ENCODE results near the gene CCT6B. TPM values are rescaled to one million over a fixed set of nuclear protein-coding genes. Genes with fewer than 3 reads are reported as not detected.
A peak's percentile ranks its signal among the peaks of the same experiment; 100 is the strongest.

Gene CCT6B
- total and polyA plus RNA-seq, 2 of the 13 experiments (the other 11 are each of a cell fraction or from before 2014, with no cell fraction given) = 0.41 to 1.4 TPM

DNA sequence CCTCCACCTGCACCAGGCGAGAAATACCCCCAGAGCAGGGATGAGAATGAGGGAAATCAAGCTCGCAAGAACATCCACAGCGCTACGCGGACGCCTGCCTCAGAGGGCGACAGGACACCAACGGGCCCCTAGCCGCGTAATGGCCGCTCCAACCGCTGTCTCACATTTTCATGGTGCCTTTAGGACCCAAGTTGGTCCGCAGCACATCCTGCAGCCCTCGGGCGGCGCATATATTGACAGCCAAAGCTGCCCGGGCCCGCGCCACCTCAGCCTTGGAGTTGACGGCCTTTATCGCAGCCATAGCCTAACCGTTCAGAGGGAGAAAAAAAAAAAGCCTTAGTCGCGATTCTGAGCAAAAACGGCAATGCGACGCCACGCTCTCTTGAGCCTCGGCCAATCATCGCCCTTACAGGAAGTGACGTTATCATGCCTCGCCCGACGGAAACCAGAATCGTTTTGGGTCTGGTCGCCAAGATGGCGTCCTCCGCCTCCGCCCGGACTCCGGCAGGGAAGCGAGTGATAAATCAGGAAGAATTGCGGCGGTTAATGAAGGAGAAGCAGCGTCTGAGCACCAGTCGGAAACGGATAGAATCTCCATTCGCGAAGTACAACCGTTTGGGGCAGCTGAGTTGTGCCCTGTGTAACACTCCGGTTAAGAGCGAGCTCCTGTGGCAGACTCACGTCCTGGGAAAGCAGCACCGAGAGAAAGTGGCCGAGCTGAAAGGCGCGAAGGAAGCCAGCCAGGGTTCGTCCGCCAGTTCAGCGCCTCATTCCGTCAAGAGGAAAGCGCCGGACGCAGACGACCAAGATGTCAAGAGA is at the start of gene CCT6B, which contains the start of gene ZNF830 (continued):
- TF ChIP-seq ZNF484 (CRISPR knock-in tag; IDR thresholded peaks at IDR 0.05; ENCODE audit: borderline replicate concordance, low read depth) (no peak), DMAP1 (CRISPR knock-in tag; IDR thresholded peaks at IDR 0.05) (peak; percentile 82; the same call in 1 of the 2 replicates), KLF16 (CRISPR knock-in tag; IDR thresholded peaks at IDR 0.05) (peak in 1 of 2 experiments; percentile 76; a peak in 1 of 4 replicates), CHCHD3 (CRISPR knock-in tag; IDR thresholded peaks at IDR 0.05) (no peak), ZFP36 (IDR thresholded peaks at IDR 0.05; ENCODE audit: borderline replicate concordance, low read depth, low read length, partially characterized antibody) (no peak), ZNF296 (CRISPR knock-in tag; conservative IDR thresholded peaks at IDR 0.05) (no peak), NFYC (CRISPR knock-in tag; IDR thresholded peaks at IDR 0.05) (peak; percentile 87), ZNF776 (CRISPR knock-in tag; IDR thresholded peaks at IDR 0.05) (no peak), ZFYVE20 (CRISPR knock-in tag; IDR thresholded peaks at IDR 0.05; ENCODE audit: borderline replicate concordance, low read depth) (no peak), ZNF496 (CRISPR knock-in tag; IDR thresholded peaks at IDR 0.05; ENCODE audit: insufficient replicate concordance) (no peak), ZNF225 (CRISPR knock-in tag; IDR thresholded peaks at IDR 0.05) (peak; percentile 64; the same call in 1 of the 2 replicates)
- TF ChIP-seq, protein P1, sequence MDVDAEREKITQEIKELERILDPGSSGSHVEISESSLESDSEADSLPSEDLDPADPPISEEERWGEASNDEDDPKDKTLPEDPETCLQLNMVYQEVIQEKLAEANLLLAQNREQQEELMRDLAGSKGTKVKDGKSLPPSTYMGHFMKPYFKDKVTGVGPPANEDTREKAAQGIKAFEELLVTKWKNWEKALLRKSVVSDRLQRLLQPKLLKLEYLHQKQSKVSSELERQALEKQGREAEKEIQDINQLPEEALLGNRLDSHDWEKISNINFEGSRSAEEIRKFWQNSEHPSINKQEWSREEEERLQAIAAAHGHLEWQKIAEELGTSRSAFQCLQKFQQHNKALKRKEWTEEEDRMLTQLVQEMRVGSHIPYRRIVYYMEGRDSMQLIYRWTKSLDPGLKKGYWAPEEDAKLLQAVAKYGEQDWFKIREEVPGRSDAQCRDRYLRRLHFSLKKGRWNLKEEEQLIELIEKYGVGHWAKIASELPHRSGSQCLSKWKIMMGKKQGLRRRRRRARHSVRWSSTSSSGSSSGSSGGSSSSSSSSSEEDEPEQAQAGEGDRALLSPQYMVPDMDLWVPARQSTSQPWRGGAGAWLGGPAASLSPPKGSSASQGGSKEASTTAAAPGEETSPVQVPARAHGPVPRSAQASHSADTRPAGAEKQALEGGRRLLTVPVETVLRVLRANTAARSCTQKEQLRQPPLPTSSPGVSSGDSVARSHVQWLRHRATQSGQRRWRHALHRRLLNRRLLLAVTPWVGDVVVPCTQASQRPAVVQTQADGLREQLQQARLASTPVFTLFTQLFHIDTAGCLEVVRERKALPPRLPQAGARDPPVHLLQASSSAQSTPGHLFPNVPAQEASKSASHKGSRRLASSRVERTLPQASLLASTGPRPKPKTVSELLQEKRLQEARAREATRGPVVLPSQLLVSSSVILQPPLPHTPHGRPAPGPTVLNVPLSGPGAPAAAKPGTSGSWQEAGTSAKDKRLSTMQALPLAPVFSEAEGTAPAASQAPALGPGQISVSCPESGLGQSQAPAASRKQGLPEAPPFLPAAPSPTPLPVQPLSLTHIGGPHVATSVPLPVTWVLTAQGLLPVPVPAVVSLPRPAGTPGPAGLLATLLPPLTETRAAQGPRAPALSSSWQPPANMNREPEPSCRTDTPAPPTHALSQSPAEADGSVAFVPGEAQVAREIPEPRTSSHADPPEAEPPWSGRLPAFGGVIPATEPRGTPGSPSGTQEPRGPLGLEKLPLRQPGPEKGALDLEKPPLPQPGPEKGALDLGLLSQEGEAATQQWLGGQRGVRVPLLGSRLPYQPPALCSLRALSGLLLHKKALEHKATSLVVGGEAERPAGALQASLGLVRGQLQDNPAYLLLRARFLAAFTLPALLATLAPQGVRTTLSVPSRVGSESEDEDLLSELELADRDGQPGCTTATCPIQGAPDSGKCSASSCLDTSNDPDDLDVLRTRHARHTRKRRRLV (CRISPR knock-in tag; IDR thresholded peaks at IDR 0.05) = peak; percentile 88; the same call in 1 of the 2 replicates
- TF ChIP-seq, protein P2, sequence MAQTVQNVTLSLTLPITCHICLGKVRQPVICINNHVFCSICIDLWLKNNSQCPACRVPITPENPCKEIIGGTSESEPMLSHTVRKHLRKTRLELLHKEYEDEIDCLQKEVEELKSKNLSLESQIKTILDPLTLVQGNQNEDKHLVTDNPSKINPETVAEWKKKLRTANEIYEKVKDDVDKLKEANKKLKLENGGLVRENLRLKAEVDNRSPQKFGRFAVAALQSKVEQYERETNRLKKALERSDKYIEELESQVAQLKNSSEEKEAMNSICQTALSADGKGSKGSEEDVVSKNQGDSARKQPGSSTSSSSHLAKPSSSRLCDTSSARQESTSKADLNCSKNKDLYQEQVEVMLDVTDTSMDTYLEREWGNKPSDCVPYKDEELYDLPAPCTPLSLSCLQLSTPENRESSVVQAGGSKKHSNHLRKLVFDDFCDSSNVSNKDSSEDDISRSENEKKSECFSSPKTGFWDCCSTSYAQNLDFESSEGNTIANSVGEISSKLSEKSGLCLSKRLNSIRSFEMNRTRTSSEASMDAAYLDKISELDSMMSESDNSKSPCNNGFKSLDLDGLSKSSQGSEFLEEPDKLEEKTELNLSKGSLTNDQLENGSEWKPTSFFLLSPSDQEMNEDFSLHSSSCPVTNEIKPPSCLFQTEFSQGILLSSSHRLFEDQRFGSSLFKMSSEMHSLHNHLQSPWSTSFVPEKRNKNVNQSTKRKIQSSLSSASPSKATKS (CRISPR knock-in tag; IDR thresholded peaks at IDR 0.05) = no peak
